GM10266 (cell line): ENCODE data around the gene SRPRA.

Source experiments
- DNase-seq: peaks from one replicate; pipeline ENCODE4 v3.0.0; 2012; ENCODE audit errors: extremely low spot score
- TF ChIP-seq, protein P1 (sequence below): IDR thresholded peaks from 2 replicates; pipeline ENCODE4 v1.5.1; 2012; ENCODE audit warnings: mild to moderate bottlenecking, low read depth; ENCODE audit not compliant: control insufficient read depth, insufficient read depth; ENCODE audit errors: missing control alignments

The SRPRA gene

DNA sequence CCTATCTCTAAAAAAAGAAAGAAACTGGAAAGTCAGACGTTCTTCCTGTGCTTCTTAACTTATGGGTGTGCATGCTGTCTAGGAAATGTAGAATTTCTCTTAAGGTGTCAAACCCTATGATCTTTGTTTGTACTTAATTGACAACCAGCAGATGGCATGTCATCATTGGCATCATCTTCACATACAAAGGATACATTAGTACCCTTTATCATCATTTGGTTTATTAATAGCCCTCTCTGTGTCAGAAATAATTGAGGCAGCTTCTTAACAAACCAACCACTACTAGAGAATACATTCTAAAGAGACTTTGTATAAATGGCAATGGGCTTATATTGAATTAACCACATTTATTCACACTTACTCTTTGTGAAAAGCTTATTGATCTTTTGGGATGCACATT is 13.9 kb downstream of the SRPRA start:
- DNase-seq = no peak
- TF ChIP-seq, protein P1, sequence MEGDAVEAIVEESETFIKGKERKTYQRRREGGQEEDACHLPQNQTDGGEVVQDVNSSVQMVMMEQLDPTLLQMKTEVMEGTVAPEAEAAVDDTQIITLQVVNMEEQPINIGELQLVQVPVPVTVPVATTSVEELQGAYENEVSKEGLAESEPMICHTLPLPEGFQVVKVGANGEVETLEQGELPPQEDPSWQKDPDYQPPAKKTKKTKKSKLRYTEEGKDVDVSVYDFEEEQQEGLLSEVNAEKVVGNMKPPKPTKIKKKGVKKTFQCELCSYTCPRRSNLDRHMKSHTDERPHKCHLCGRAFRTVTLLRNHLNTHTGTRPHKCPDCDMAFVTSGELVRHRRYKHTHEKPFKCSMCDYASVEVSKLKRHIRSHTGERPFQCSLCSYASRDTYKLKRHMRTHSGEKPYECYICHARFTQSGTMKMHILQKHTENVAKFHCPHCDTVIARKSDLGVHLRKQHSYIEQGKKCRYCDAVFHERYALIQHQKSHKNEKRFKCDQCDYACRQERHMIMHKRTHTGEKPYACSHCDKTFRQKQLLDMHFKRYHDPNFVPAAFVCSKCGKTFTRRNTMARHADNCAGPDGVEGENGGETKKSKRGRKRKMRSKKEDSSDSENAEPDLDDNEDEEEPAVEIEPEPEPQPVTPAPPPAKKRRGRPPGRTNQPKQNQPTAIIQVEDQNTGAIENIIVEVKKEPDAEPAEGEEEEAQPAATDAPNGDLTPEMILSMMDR = no peak

DNA sequence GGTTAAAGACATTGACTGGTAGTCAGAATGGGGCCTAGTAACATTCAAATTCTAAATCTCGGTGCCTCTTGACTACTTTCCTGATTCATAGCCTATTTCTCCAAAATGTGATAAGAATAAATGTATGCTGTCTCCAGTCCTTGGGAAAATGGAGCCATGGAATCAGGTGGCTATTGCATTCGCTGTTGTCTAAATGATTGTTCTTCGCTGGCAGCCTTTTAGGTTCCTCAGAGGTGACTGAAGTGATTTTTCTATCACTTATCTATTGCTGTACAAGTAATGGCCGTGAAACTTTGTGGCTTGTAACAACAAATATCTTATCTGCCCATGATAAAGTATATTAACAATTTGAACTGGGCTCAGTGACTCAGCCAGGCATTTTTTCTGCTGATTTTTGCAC is 15.4 kb downstream of the SRPRA start:
- TF ChIP-seq, protein P1 = no peak
- no peak for DNase-seq

DNA sequence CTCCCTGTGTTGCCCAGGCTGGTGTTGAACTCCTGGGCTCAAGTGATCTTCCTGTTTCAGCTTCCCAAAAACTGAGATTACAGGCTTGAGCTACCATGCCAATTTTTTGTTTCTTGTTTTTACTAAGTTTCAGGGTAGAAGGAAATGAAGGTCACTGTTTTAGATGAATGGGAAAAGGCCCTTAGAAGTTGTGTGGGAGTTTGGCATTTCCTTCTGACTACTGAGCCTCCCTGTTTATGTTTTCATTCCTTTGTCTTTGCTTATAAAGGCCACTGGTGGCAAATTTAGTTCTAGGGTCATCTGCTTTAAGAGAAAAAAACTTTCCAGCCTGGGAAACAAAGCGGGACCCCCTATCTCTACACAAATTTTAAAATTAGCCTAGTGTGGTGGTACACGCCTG is 22.1 kb downstream of the SRPRA start:
- no peak for DNase-seq
- TF ChIP-seq, protein P1 = no peak

DNA sequence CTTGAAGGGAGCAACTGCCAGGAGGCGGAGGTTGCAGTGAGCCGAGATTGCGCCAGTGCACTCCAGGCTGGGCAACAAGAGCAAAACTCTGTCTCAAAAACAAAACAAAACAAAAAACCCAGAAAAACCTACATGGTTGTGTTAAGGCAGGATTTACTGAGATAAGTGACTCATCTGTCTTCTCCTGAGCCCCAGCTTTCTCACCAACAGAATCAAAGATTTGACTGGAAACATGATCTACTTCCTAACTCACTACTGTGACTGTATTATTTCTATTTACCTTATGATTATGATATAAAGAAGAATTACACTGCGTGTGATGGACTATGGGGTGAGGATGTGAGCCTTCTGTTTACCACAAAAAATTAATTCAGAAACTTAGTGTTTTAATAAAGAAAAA is 35.3 kb downstream of the SRPRA start:
- TF ChIP-seq, protein P1 = no peak
- DNase-seq = no peak

DNA sequence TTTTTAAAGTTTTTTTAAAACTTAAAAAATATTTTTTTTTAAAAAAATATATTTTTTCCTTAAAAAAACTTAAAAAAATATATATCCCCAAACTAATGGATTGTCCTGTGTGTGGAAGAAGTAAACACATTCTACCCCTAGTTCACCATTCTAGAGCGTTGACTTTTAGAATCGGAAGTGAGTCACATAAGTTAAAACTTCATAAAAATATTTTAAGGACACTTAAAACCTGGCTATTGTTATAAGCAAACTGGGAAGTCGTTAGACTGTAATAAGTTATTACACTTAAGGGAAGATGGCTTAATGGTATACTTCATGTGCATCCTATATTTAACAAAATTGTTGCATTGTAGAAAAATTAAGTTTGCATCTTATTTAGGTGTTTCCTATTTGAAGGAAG is 36.0 kb downstream of the SRPRA start:
- DNase-seq = no peak
- TF ChIP-seq, protein P1 = no peak

DNA sequence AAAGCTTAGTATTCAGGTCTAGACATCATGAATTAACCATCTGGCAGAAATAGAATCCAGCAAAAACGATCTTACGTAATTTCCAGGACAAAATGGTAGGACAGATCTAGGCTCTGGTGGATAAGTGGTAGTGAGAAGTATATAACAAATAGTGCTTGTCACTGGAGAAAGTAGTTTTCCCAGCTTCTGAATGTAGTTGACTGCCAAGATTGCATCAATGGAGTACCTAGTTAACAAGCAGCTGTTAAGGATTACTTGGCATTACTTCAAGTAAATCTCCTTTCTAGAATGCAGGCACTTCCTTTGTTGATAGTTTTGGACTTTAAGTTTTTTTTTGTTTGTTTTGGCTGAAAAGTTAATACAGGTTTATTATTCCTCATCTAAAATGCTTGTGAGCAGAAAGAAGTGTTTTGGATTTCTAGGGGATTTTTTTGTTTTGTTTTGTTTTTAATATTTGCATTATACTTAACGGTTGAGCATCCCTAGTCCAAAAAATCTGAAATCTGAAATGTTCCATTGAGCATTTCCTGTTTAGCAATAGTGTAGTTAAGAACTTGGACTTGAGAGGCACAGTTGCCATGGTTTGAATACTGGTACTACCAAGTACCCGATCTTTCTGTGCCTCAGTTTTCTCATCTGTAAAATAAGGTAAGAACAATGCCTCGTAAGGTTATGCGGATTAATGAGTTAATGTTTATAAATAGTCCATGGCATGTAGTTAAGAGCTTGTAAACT is 36.8 kb downstream of the SRPRA start:
- DNase-seq = no peak

DNA sequence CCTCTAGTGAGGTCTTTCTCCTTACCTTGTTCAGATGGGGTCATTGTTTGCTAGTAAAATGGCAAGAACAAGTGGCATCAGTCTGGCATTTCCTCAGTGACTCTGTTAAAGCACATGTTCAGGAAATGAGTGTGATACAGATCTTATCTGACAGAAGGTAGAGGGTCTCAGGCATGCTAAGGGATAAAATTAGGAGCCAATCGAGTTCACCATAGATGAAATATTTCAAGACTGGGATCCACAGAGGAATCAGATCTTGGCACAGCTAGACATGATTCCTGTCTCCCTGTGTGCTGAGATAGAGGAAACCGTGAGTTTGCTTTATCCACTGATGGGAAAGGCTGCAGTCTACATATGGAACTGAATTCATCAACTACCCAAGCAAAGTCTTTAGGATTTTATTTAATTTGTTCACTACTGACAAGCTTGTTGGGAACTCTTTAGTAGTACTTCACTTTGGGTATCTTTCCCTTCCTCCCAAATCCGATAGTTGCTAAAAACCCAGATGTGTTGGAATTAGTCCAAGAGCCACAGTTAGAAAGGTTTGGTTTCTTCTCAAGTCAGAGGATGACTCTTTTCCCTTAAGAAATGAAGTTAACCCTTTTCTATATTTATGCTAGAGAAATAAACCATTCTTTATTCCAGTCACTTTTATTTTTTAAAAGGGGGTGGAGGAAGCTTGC is 38.7 kb downstream of the SRPRA start:
- TF ChIP-seq, protein P1 = no peak
- no peak for DNase-seq

More for the DNA sequence above, 36.8 kb downstream of the SRPRA start:
- TF ChIP-seq, protein P1 = no peak
